Caco-2 (cell line): ENCODE measurements around the gene TMEM54. TPM values are rescaled to one million over a fixed set of nuclear protein-coding genes. Genes with fewer than 3 reads are reported as not detected.

Source experiments
- BruUV-seq: library from RNA; stranded (reverse); fragments of 400-500 nt; replicated peaks from 2 replicates; lab custom pipeline; 2021; lab: Mats Ljungman, UMichigan
- CTCF ChIA-PET: fragments of 300-600 bp; sonication (Branson Sonifier 250); formaldehyde crosslinking; loops from one replicate; lab custom pipeline; 2022; ENCODE audit warnings: antibody characterized with exemption; lab: Charles Lee
- POLR2A ChIA-PET: fragments of 300-600 bp; sonication (Branson Sonifier 250); formaldehyde crosslinking; loops from one replicate; lab custom pipeline; 2022; ENCODE audit warnings: antibody characterized with exemption; lab: Charles Lee
- DNase-seq, 2 experiments: peaks; one replicate each; pipeline versions ENCODE4 v3.0.0 to v3.0.0-alpha.2; 2020 to 2022
- H3K27me3 ChIP-seq: replicated peaks from 2 replicates; pipeline ENCODE4 v1.6.0; 2011; ENCODE audit warnings: low read length; ENCODE audit not compliant: control insufficient read depth, insufficient read depth
- H3K36me3 ChIP-seq: 2 replicates; pipeline ENCODE4 v1.5.1; 2011; ENCODE audit warnings: low read length; ENCODE audit not compliant: control insufficient read depth, insufficient read depth
- H3K4me1 ChIP-seq: fragments of 250-450 bp; sonication (Bioruptor Pico); 2 replicates; pipeline ENCODE4 v1.5.1; 2020; ENCODE audit warnings: mild to moderate bottlenecking
- H3K4me3 ChIP-seq: 2 replicates; pipeline ENCODE4 v1.5.1; 2011; ENCODE audit warnings: low read depth, mild to moderate bottlenecking, control low read depth, low read length
- H3K9me3 ChIP-seq: fragments of 250-450 bp; sonication (Bioruptor Pico); 2 replicates; pipeline ENCODE4 v1.5.1; 2020; ENCODE audit warnings: mild to moderate bottlenecking, moderate library complexity
- H3K27ac Mint-ChIP-seq: one replicate; pipeline ENCODE4 v1.8.0; 2022; ENCODE audit warnings: mixed read lengths; ENCODE audit not compliant: unreplicated experiment
- H3K27me3 Mint-ChIP-seq: one replicate; pipeline ENCODE4 v1.8.0; 2022; ENCODE audit warnings: mixed read lengths; ENCODE audit not compliant: insufficient read depth, unreplicated experiment
- H3K36me3 Mint-ChIP-seq: one replicate; pipeline ENCODE4 v1.8.0; 2022; ENCODE audit warnings: mild to moderate bottlenecking, mixed read lengths; ENCODE audit not compliant: insufficient read depth, unreplicated experiment
- H3K4me1 Mint-ChIP-seq: one replicate; pipeline ENCODE4 v1.8.0; 2022; ENCODE audit warnings: low read depth, mixed read lengths; ENCODE audit not compliant: unreplicated experiment
- H3K4me3 Mint-ChIP-seq: one replicate; pipeline ENCODE4 v1.8.0; 2022; ENCODE audit warnings: mild to moderate bottlenecking, moderate library complexity, mixed read lengths; ENCODE audit not compliant: unreplicated experiment
- H3K9me3 Mint-ChIP-seq: one replicate; pipeline ENCODE4 v1.8.0; 2022; ENCODE audit warnings: mixed read lengths; ENCODE audit not compliant: unreplicated experiment
- intact Hi-C: fragments of 100-400 bp; cut with micrococcal nuclease; formaldehyde crosslinking; loops from one replicate; pipeline ENCODE4 v1.10.0; 2022; ENCODE audit not compliant: unreplicated experiment
- total RNA-seq: library from RNA; stranded (reverse); gene quantifications from 2 replicates; pipeline ENCODE4 v1.2.3, GENCODE V29; 2022
- TF ChIP-seq, protein P1 (sequence below), 2 experiments: fragments of 200-600 bp in 1 of 2; IDR thresholded peaks; 1 replicate in 1 of 2; 2 replicates in 1 of 2; pipeline versions ENCODE4 v1.5.1 to v1.8.0; 2011 to 2022; ENCODE audit warnings: antibody characterized with exemption in 1 of 2, control low read depth in 1 of 2, inconsistent platforms in 1 of 2, low read depth in 1 of 2, low read length in 1 of 2, mild to moderate bottlenecking in 1 of 2, moderate library complexity in 1 of 2; ENCODE audit not compliant: insufficient read depth in 1 of 2, severe bottlenecking in 1 of 2, unreplicated experiment in 1 of 2

The TMEM54 gene
- total RNA-seq, 1 experiment from 2014 or later, result 50.1 TPM

DNA sequence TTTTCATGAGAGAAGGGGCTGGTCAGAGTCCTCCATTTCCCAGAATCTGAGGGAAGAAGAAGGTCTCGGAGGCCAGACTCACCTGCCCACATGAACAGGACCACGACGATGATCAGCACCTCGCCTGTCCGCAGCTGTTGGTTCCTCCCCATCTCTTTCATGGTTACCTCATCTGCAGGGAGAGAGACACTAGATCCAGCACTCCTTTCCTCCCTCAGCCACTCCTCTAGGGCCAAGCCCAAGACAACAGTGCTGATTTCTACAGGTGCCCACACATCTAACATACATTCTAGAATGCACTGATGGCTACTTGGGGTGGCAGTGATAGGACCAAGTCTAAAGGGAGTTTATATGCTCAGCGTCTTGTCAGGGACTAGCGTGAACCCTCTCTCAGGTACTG is 33.5 kb downstream of the TMEM54 start:
- Histone ChIP-seq H3K27me3 (no peaks in the 10 kb centered on the region; the same call in 1 of the 2 replicates), H3K4me1 (no peaks in the 10 kb centered on the region), H3K36me3 (no peaks in the 10 kb centered on the region), H3K9me3 (no peaks in the 10 kb centered on the region), H3K4me3 (no peak overlapping the region)
- Mint-ChIP-seq H3K27me3 (no peaks in the 10 kb centered on the region), H3K4me1 (peaks cover 10% of the 10 kb centered on the region), H3K4me3 (no peak overlapping the region), H3K27ac (no peak overlapping the region), H3K9me3 (no peaks in the 10 kb centered on the region), H3K36me3 (peaks cover 11% of the 10 kb centered on the region)
- DNase-seq, result no peak
- POLR2A ChIA-PET, result no interaction called here
- no TSS peak for BruUV-seq
- intact Hi-C loops, result no loop called here
- TF ChIP-seq, protein P1, sequence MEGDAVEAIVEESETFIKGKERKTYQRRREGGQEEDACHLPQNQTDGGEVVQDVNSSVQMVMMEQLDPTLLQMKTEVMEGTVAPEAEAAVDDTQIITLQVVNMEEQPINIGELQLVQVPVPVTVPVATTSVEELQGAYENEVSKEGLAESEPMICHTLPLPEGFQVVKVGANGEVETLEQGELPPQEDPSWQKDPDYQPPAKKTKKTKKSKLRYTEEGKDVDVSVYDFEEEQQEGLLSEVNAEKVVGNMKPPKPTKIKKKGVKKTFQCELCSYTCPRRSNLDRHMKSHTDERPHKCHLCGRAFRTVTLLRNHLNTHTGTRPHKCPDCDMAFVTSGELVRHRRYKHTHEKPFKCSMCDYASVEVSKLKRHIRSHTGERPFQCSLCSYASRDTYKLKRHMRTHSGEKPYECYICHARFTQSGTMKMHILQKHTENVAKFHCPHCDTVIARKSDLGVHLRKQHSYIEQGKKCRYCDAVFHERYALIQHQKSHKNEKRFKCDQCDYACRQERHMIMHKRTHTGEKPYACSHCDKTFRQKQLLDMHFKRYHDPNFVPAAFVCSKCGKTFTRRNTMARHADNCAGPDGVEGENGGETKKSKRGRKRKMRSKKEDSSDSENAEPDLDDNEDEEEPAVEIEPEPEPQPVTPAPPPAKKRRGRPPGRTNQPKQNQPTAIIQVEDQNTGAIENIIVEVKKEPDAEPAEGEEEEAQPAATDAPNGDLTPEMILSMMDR (IDR thresholded peaks at IDR 0.05; ENCODE audit: insufficient read depth in 1 of 2, low read depth in 1 of 2, low read length in 1 of 2, severe bottlenecking in 1 of 2, unreplicated experiment in 1 of 2), result no peak
- CTCF ChIA-PET, result no interaction called here

DNA sequence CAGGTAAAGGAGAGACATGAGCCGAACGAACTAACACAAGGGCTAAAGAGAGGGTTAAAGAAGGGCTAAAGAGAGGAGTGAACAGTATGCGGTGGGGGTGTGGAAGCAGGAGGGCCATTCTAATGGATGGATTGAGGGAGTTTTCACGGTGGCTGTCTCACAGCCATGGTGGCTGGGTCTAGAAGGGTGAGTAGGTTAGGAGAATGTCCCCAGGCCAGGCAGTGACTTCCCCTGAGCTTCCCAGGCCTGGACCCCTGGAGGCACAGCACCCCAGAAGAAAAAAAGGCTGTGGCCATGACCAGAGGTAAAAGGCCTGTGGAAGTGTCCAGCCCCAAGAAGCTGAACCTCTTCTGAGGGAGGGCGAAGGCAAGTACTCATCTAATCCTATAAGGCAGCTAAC is 34.0 kb downstream of the TMEM54 start:
- peaks cover 11% of the 10 kb centered on the region for H3K36me3 Mint-ChIP-seq
- H3K4me1 ChIP-seq, result no peaks in the 10 kb centered on the region
- DNase-seq, result no peak
- H3K9me3 Mint-ChIP-seq, result no peaks in the 10 kb centered on the region
- H3K4me3 Mint-ChIP-seq, result no peak overlapping the region
- H3K27me3 Mint-ChIP-seq, result no peaks in the 10 kb centered on the region
- no peaks in the 10 kb centered on the region for H3K36me3 ChIP-seq
- no peak overlapping the region for H3K4me3 ChIP-seq
- TF ChIP-seq, protein P1 (IDR thresholded peaks at IDR 0.05; ENCODE audit: insufficient read depth in 1 of 2, low read depth in 1 of 2, low read length in 1 of 2, severe bottlenecking in 1 of 2, unreplicated experiment in 1 of 2), result no peak
- intact Hi-C loops, result no loop called here
- peaks cover 10% of the 10 kb centered on the region for H3K4me1 Mint-ChIP-seq
- no peaks in the 10 kb centered on the region; the same call in 1 of the 2 replicates for H3K27me3 ChIP-seq
- BruUV-seq, result no TSS peak
- no peaks in the 10 kb centered on the region for H3K9me3 ChIP-seq
- no peak overlapping the region for H3K27ac Mint-ChIP-seq
- ChIA-PET POLR2A (no interaction called here), CTCF (no interaction called here)

DNA sequence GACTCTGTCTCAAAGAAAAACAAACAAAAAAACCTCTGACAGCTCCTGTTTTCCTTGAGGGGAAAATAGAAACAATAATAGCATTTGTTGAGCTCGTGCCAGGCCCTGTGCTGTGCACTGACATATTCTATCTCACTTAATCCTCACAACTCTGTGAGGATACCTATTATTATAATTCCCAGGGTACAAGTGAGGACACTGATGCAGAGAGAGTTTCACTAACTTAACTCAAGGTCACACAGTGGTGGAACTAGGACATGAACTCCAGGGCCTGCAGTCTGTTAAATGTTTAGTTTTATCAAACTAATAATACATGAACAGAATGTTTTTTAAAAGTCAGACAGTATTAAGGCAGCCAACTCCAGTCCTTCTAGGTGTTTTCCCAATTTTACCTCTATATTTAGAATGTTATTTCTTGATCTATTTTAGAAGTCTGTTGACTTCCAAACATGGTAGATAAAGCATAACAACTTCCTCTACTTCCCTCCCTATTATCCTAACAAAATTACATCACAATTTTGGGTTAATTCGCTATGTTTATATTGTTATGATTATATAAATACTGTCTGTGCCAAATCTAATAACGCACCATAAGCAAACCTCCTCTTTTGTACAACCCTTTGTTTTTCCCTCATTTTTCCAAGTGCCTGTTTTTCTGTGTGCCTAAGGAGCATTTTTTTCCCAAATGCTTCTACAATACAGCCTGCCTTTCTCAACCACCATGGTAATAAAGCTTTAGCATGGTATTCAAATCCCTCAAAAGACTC is 35.4 kb downstream of the TMEM54 start:
- no peaks in the 10 kb centered on the region for H3K9me3 Mint-ChIP-seq
- H3K27ac Mint-ChIP-seq, result no peak overlapping the region
- ChIA-PET POLR2A (no interaction called here), CTCF (no interaction called here)
- H3K36me3 ChIP-seq, result no peaks in the 10 kb centered on the region
- BruUV-seq, result no TSS peak
- intact Hi-C loops, result no loop called here
- TF ChIP-seq, protein P1 (IDR thresholded peaks at IDR 0.05; ENCODE audit: insufficient read depth in 1 of 2, low read depth in 1 of 2, low read length in 1 of 2, severe bottlenecking in 1 of 2, unreplicated experiment in 1 of 2), result no peak
- H3K27me3 ChIP-seq, result no peaks in the 10 kb centered on the region
- H3K27me3 Mint-ChIP-seq, result no peaks in the 10 kb centered on the region
- DNase-seq, result no peak
- no peak overlapping the region for H3K4me3 ChIP-seq
- H3K4me1 ChIP-seq, result no peaks in the 10 kb centered on the region
- H3K4me1 Mint-ChIP-seq, result peaks cover 10% of the 10 kb centered on the region
- no peaks in the 10 kb centered on the region for H3K9me3 ChIP-seq
- peaks cover 11% of the 10 kb centered on the region for H3K36me3 Mint-ChIP-seq
- no peak overlapping the region for H3K4me3 Mint-ChIP-seq
